IMR-90 (cell line): ENCODE results near the gene SKP2. TPM values are rescaled to one million over a fixed set of nuclear protein-coding genes. Genes with fewer than 3 reads are reported as not detected.

Source experiments
- ATAC-seq: fragments of 200-7000 bp; cut with Tn5 transposase; 2 replicates; pipeline ENCODE4 v1.9.1; 2020; ENCODE audit warnings: low read depth, mild to moderate bottlenecking, moderate library complexity
- BruUV-seq: library from RNA; stranded (reverse); fragments of 400-500 nt; replicated peaks from 2 replicates; lab custom pipeline; 2021; lab: Mats Ljungman, UMichigan
- CTCF ChIA-PET: fragments of 300-600 bp; formaldehyde crosslinking; extraction: SDS; loops from one replicate; lab custom pipeline; 2021; ENCODE audit warnings: antibody characterized with exemption; lab: Yijun Ruan, JAX
- POLR2A ChIA-PET: fragments of 300-600 bp; sonication (Branson Sonifier 250); formaldehyde crosslinking; loops from one replicate; lab custom pipeline; 2022; ENCODE audit warnings: antibody characterized with exemption; ENCODE audit not compliant: unreplicated experiment; lab: Charles Lee
- DNase-seq: peaks from one replicate; pipeline ENCODE4 v3.0.0; 2013
- H2AFZ ChIP-seq: replicated peaks from 2 replicates; pipeline ENCODE3; 2013; ENCODE audit warnings: low read length, mild to moderate bottlenecking; ENCODE audit not compliant: poor library complexity
- H2AK5ac ChIP-seq: 2 replicates; pipeline ENCODE4 v1.6.1; 2013; ENCODE audit warnings: low read depth, low read length, inconsistent platforms
- H2AK9ac ChIP-seq: replicated peaks from 2 replicates; pipeline ENCODE3; 2013; ENCODE audit warnings: mild to moderate bottlenecking, low read depth, low read length, moderate library complexity; ENCODE audit not compliant: poor library complexity
- H2BK120ac ChIP-seq: 2 replicates; pipeline ENCODE4 v1.6.1; 2013; ENCODE audit warnings: low read depth, low read length, inconsistent platforms
- H2BK15ac ChIP-seq: 3 replicates; pipeline ENCODE4 v1.6.1; 2013; ENCODE audit warnings: low read depth, low read length, inconsistent platforms
- H2BK20ac ChIP-seq: 2 replicates; pipeline ENCODE4 v1.6.1; 2013; ENCODE audit warnings: low read depth, mild to moderate bottlenecking, inconsistent platforms, low read length, moderate library complexity
- H2BK5ac ChIP-seq: 2 replicates; pipeline ENCODE4 v1.6.1; 2013; ENCODE audit warnings: mild to moderate bottlenecking, low read depth, low read length, inconsistent platforms; ENCODE audit not compliant: poor library complexity, severe bottlenecking
- H3K14ac ChIP-seq: replicated peaks from 2 replicates; pipeline ENCODE4 v1.6.1; 2013; ENCODE audit warnings: low read depth, low read length, inconsistent platforms
- H3K18ac ChIP-seq: 2 replicates; pipeline ENCODE4 v1.6.1; 2013; ENCODE audit warnings: low read depth, low read length, control low read depth
- H3K23ac ChIP-seq: 2 replicates; pipeline ENCODE4 v1.6.1; 2013; ENCODE audit warnings: low read depth, low read length, inconsistent platforms
- H3K27ac ChIP-seq: 2 replicates; pipeline ENCODE4 v1.5.1; 2013; ENCODE audit warnings: mild to moderate bottlenecking, control low read depth, low read length; ENCODE audit not compliant: insufficient read depth
- H3K27me3 ChIP-seq: 2 replicates; pipeline ENCODE4 v1.6.1; 2013; ENCODE audit warnings: low read length; ENCODE audit not compliant: control insufficient read depth, insufficient read depth
- H3K36me3 ChIP-seq: 2 replicates; pipeline ENCODE4 v1.6.1; 2013; ENCODE audit warnings: low read length, mixed read lengths; ENCODE audit not compliant: control insufficient read depth, insufficient read depth
- H3K4ac ChIP-seq: 2 replicates; pipeline ENCODE4 v1.6.1; 2013; ENCODE audit warnings: low read depth, low read length, inconsistent platforms
- H3K4me1 ChIP-seq: 2 replicates; pipeline ENCODE4 v1.6.1; 2013; ENCODE audit warnings: low read length, mixed read lengths; ENCODE audit not compliant: control insufficient read depth, insufficient read depth
- H3K4me2 ChIP-seq: 2 replicates; pipeline ENCODE4 v1.6.1; 2013; ENCODE audit warnings: low read depth, mild to moderate bottlenecking, control low read depth, low read length, moderate library complexity
- H3K4me3 ChIP-seq: 2 replicates; pipeline ENCODE4 v1.5.1; 2013; ENCODE audit warnings: low read depth, mild to moderate bottlenecking, control low read depth, low read length, moderate library complexity; ENCODE audit not compliant: insufficient read depth
- H3K56ac ChIP-seq: 2 replicates; pipeline ENCODE4 v1.6.1; 2013; ENCODE audit warnings: low read length, inconsistent platforms; ENCODE audit not compliant: insufficient read depth; ENCODE audit errors: extremely low read depth
- H3K79me1 ChIP-seq, 2 experiments: 2 replicates each; pipeline ENCODE4 v1.6.1; 2013; ENCODE audit warnings: low read length in 2 of 2, inconsistent platforms in 1 of 2, low read depth in 1 of 2
- H3K9ac ChIP-seq: 2 replicates; pipeline ENCODE4 v1.6.1; 2013; ENCODE audit warnings: low read depth, low read length, control low read depth
- H3K9me1 ChIP-seq: 2 replicates; pipeline ENCODE4 v1.6.1; 2013; ENCODE audit warnings: low read length, inconsistent platforms; ENCODE audit not compliant: insufficient read depth
- H3K9me3 ChIP-seq: 2 replicates; pipeline ENCODE4 v1.6.1; 2013; ENCODE audit warnings: low read length; ENCODE audit not compliant: control insufficient read depth, insufficient read depth
- H4K20me1 ChIP-seq: 2 replicates; pipeline ENCODE4 v1.6.1; 2013; ENCODE audit warnings: low read length, inconsistent platforms; ENCODE audit not compliant: insufficient read depth
- H4K5ac ChIP-seq: 2 replicates; pipeline ENCODE4 v1.6.1; 2013; ENCODE audit warnings: mild to moderate bottlenecking, low read depth, low read length, control low read depth
- H4K8ac ChIP-seq, 2 experiments: 2 replicates each; pipeline ENCODE4 v1.6.1; 2013; ENCODE audit warnings: low read depth in 2 of 2, low read length in 2 of 2, control low read depth in 1 of 2, inconsistent platforms in 1 of 2
- H4K91ac ChIP-seq: 2 replicates; pipeline ENCODE4 v1.6.1; 2013; ENCODE audit warnings: low read depth, low read length, inconsistent platforms; ENCODE audit not compliant: insufficient read depth
- MAFK ChIP-seq: IDR thresholded peaks from 2 replicates; pipeline ENCODE4 v1.6.1; 2012; ENCODE audit warnings: low read depth, low read length, improper control_type of control experiment
- NFE2L2 ChIP-seq: fragments of 150-350 bp; IDR thresholded peaks from 2 replicates; pipeline ENCODE4 v1.6.1; 2016; ENCODE audit warnings: low read depth, mild to moderate bottlenecking, low read length
- WGBS, 2 experiments: methylation state at CpG; one replicate each; pipeline versions ENCODE4 v1.1.5 to v1.1.7; 2013; ENCODE audit warnings: missing lambda C conversion rate in 2 of 2; ENCODE audit not compliant: insufficient read length in 1 of 2; ENCODE audit errors: extremely low coverage in 2 of 2; 5-methylcytosine and 5-hydroxymethylcytosine counted together
- dilution Hi-C: fragments of 300-500 bp; cut with HindIII; formaldehyde crosslinking; loops from one replicate; pipeline ENCODE4 v1.14.3; 2018; ENCODE audit warnings: low sequenced_read_pairs; ENCODE audit not compliant: unreplicated experiment
- in situ Hi-C: fragments of 300-500 bp; cut with MboI; formaldehyde crosslinking; loops from 3 replicates; pipeline ENCODE4 v1.14.3; 2019; ENCODE audit warnings: low sequenced_read_pairs, inconsistent platforms, mixed read lengths
- intact Hi-C: fragments of 100-400 bp; cut with micrococcal nuclease; formaldehyde crosslinking; loops from 2 replicates; pipeline ENCODE4 v1.10.0; 2022
- polyA plus RNA-seq, 3 experiments: library from polyadenylated mRNA; depleted of rRNA; stranded (reverse); fragments of >200 nt; gene quantifications; 2 replicates each; pipeline ENCODE4 v1.2.3, GENCODE V29; 2012; ENCODE audit warnings: low replicate concordance in 1 of 3
- total RNA-seq: library from RNA; depleted of rRNA; stranded (reverse); fragments of >200 nt; gene quantifications from 2 replicates; pipeline ENCODE4 v1.2.3, GENCODE V29; 2012

SKP2 gene
- total and polyA plus RNA-seq, 2 of the 4 experiments (the other 2 are of a cell fraction): 23.3 to 92.1 TPM

GRCh38 chr5:36170832-36171424, 19.0 kb downstream of the SKP2 start:
- Histone ChIP-seq H3K27me3 (no peaks in the 10 kb centered on the region), H3K36me3 (peaks cover 47% of the 10 kb centered on the region)
- CTCF ChIA-PET: no interaction called here

More at GRCh38 chr5:36170832-36171424, 19.0 kb downstream of the SKP2 start:
- Histone ChIP-seq H3K9me1 (peaks cover 5% of the 10 kb centered on the region; the same call in 1 of the 2 replicates), H3K56ac (no peak overlapping the region), H3K14ac (no peak overlapping the region), H2AK9ac (no peak overlapping the region), H2BK20ac (no peak overlapping the region), H2AK5ac (no peak overlapping the region), H3K4me2 (no peak overlapping the region), H3K9me3 (no peaks in the 10 kb centered on the region), H3K79me1 (peaks cover 13 to 20% of the 10 kb centered on the region in 2 experiments; a peak in 2 of 4 replicates), H4K20me1 (no peaks in the 10 kb centered on the region), H4K8ac (no peak overlapping the region), H2BK5ac (no peak overlapping the region), H3K27ac (no peak overlapping the region), H2BK120ac (no peak overlapping the region), H3K18ac (no peak overlapping the region), H3K4ac (no peak overlapping the region), H3K4me1 (0 out of 2 replicates have a peak, but pooled peaks cover 5% of the 10 kb centered on the region), H4K5ac (no peak overlapping the region), H3K4me3 (no peak overlapping the region), H2BK15ac (no peak overlapping the region), H3K9ac (no peak overlapping the region), H4K91ac (no peak overlapping the region), H2AFZ (no peak overlapping the region), H3K23ac (no peak overlapping the region)
- dilution Hi-C loops (no loop called here), in situ Hi-C loops (loop anchor here (10.0 kb wide), 1 partner anchor 134 kb away; the partner anchor contains the start of gene RANBP3L), intact Hi-C loops (loop anchor here (10.0 kb wide), 2 partner anchors 224 to 524 kb away; no protein-coding TSS in a partner anchor)
- POLR2A ChIA-PET: no interaction called here
- BruUV-seq: no TSS peak
- DNase-seq (no peak), ATAC-seq (no peak)
- no peak for TF ChIP-seq NFE2L2
- peak; percentile 67 for TF ChIP-seq MAFK
- WGBS, 2 experiments: no CpG with 5 or more reads among the region's 5 CpGs
